IMR-90 (cell line): ENCODE results near the gene KDM4B. TPM values are rescaled to one million over a fixed set of nuclear protein-coding genes. Genes with fewer than 3 reads are reported as not detected.

Source experiments
- CHD1 ChIP-seq: IDR thresholded peaks from 2 replicates; pipeline ENCODE4 v1.6.1; 2012; ENCODE audit warnings: low read depth, low read length, improper control_type of control experiment
- POLR2A ChIP-seq: IDR thresholded peaks from 2 replicates; pipeline ENCODE4 v1.6.1; 2012; ENCODE audit warnings: mild to moderate bottlenecking, low read depth, low read length
- polyA plus RNA-seq, 3 experiments: library from polyadenylated mRNA; depleted of rRNA; stranded (reverse); fragments of >200 nt; gene quantifications; 2 replicates each; pipeline ENCODE4 v1.2.3, GENCODE V29; 2012; ENCODE audit warnings: low replicate concordance in 1 of 3
- total RNA-seq: library from RNA; depleted of rRNA; stranded (reverse); fragments of >200 nt; gene quantifications from 2 replicates; pipeline ENCODE4 v1.2.3, GENCODE V29; 2012
- TF ChIP-seq, protein P1 (sequence below): fragments of 150-350 bp; IDR thresholded peaks from 2 replicates; pipeline ENCODE4 v1.6.1; 2017; ENCODE audit warnings: mild to moderate bottlenecking, antibody characterized with exemption, low read length, low read depth

The KDM4B gene
- total and polyA plus RNA-seq, 2 of the 4 experiments (the other 2 are of a cell fraction), result 5.0 to 17.9 TPM

GRCh38 chr19:4976401-4977298, 7.7 kb downstream of the KDM4B start (continued):
- TF ChIP-seq CHD1, result no peak
- TF ChIP-seq, protein P1, sequence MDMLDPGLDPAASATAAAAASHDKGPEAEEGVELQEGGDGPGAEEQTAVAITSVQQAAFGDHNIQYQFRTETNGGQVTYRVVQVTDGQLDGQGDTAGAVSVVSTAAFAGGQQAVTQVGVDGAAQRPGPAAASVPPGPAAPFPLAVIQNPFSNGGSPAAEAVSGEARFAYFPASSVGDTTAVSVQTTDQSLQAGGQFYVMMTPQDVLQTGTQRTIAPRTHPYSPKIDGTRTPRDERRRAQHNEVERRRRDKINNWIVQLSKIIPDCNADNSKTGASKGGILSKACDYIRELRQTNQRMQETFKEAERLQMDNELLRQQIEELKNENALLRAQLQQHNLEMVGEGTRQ, result no peak
- no peak; the same call in none of the 2 replicates for TF ChIP-seq POLR2A
